Natural killer cell (primary cell): Measurements from ENCODE around the gene MAGIX. TPM values are rescaled to one million over a fixed set of nuclear protein-coding genes. Genes with fewer than 3 reads are reported as not detected.

Source experiments
- ATAC-seq, 3 donors: fragments of 150-1000 bp in 2 of 3; fragments of 200-7000 bp in 1 of 3; cut with Tn5 transposase; 1 replicate in 1 of 3; 2 replicates in 2 of 3; pipeline ENCODE4 v1.10.0; 2021; ENCODE audit warnings: mild to moderate bottlenecking in 2 of 3, moderate library complexity in 2 of 3
- DNase-seq, 2 donors: peaks; one replicate each; pipeline versions ENCODE4 v3.0.0 to v3.0.0-alpha.2; 2013 to 2021; ENCODE audit warnings: mixed read lengths in 1 of 2
- H3K27ac ChIP-seq: one replicate; pipeline ENCODE4 v1.5.1; 2013; ENCODE audit warnings: mild to moderate bottlenecking, low read length
- H3K27me3 ChIP-seq: one replicate; pipeline ENCODE4 v1.6.1; 2013; ENCODE audit warnings: low read length; ENCODE audit not compliant: control insufficient read depth, insufficient read depth
- H3K36me3 ChIP-seq: one replicate; pipeline ENCODE4 v1.6.1; 2013; ENCODE audit warnings: low read length; ENCODE audit not compliant: control insufficient read depth, insufficient read depth
- H3K4me1 ChIP-seq: one replicate; pipeline ENCODE4 v1.6.1; 2013; ENCODE audit warnings: low read length; ENCODE audit not compliant: control insufficient read depth, insufficient read depth
- H3K4me3 ChIP-seq: one replicate; pipeline ENCODE4 v1.5.1; 2013; ENCODE audit warnings: low read length
- H3K9me3 ChIP-seq: one replicate; pipeline ENCODE4 v1.6.1; 2013; ENCODE audit warnings: low read length; ENCODE audit not compliant: control insufficient read depth, insufficient read depth
- H3K27ac Mint-ChIP-seq, 2 donors: one replicate each; pipeline ENCODE4 v1.8.0; 2022; ENCODE audit warnings: mild to moderate bottlenecking in 2 of 2, mixed read lengths in 2 of 2, moderate library complexity in 1 of 2
- H3K27me3 Mint-ChIP-seq, 2 donors: one replicate each; pipeline ENCODE4 v1.8.0; 2022; ENCODE audit warnings: low read depth in 2 of 2, mixed read lengths in 2 of 2
- H3K36me3 Mint-ChIP-seq: one replicate; pipeline ENCODE4 v1.8.0; 2022; ENCODE audit warnings: mixed read lengths
- H3K4me1 Mint-ChIP-seq, 2 donors: one replicate each; pipeline ENCODE4 v1.8.0; 2022; ENCODE audit warnings: mixed read lengths in 2 of 2
- H3K4me3 Mint-ChIP-seq: one replicate; pipeline ENCODE4 v1.8.0; 2022; ENCODE audit warnings: mild to moderate bottlenecking, moderate library complexity, mixed read lengths
- H3K9me3 Mint-ChIP-seq, 2 donors: one replicate each; pipeline ENCODE4 v1.8.0; 2022; ENCODE audit warnings: mixed read lengths in 2 of 2
- WGBS: methylation state at CpG from one replicate; pipeline ENCODE4 v1.1.7; 2013; ENCODE audit warnings: missing lambda C conversion rate; ENCODE audit not compliant: insufficient coverage; 5-methylcytosine and 5-hydroxymethylcytosine counted together
- intact Hi-C: fragments of 100-400 bp; cut with micrococcal nuclease; formaldehyde crosslinking; loops from one replicate; pipeline ENCODE4 v1.14.2; 2022
- total RNA-seq, 4 donors: library from RNA; stranded (reverse); fragments of 120-200 nt in 1 of 4; gene quantifications; one replicate each; pipeline versions ENCODE4 v1.2.3 to v1.2.4, GENCODE V29; 2013 to 2022
- TF ChIP-seq, protein P1 (sequence below): fragments of 200-600 bp; IDR thresholded peaks from one replicate; pipeline ENCODE4 v1.8.0; 2022; ENCODE audit warnings: antibody characterized with exemption

The MAGIX gene
- 1 to 10 TPM in 2 of 3 donors, under 1 TPM in 1; 1.00 to 1.7 (median 1.2) TPM for total RNA-seq
- 0.88 TPM for total RNA-seq (2013)

DNA sequence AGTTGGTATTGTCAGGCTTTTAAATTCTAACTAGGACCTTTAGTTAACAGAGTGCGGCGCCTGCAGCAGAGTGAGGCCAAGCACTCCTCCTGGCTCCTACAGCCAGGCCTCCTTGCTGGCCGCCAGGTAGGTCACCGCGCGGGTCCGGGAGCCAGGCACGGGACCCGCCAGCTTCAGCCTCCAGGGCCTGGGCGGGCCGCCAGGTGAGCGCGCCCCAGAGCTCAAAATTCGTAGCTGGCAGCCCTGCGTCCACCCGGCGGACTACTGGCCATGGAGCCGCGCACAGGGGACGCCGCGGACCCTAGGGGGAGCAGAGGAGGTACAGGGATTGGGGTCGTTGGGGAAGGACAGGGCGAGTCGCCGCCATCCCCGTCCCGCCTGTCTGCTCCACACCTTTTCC lies at the start of gene MAGIX:
TSS of gene MAGIX (plus strand) at position 139 of the 400 bp plus-strand sequence. CDS start at position 271, 132 bp downstream.
- no peaks in the 10 kb centered on the region for H3K27me3 Mint-ChIP-seq
- H3K4me3 ChIP-seq: peak within 1 kb of the TSS; percentile 40
- H3K27me3 ChIP-seq: no peaks in the 10 kb centered on the region
- TF ChIP-seq, protein P1, sequence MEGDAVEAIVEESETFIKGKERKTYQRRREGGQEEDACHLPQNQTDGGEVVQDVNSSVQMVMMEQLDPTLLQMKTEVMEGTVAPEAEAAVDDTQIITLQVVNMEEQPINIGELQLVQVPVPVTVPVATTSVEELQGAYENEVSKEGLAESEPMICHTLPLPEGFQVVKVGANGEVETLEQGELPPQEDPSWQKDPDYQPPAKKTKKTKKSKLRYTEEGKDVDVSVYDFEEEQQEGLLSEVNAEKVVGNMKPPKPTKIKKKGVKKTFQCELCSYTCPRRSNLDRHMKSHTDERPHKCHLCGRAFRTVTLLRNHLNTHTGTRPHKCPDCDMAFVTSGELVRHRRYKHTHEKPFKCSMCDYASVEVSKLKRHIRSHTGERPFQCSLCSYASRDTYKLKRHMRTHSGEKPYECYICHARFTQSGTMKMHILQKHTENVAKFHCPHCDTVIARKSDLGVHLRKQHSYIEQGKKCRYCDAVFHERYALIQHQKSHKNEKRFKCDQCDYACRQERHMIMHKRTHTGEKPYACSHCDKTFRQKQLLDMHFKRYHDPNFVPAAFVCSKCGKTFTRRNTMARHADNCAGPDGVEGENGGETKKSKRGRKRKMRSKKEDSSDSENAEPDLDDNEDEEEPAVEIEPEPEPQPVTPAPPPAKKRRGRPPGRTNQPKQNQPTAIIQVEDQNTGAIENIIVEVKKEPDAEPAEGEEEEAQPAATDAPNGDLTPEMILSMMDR: no peak
- H3K36me3 ChIP-seq: no peaks in the 10 kb centered on the region
- peak within 1 kb of the TSS; percentile 84 to 93 for H3K27ac Mint-ChIP-seq
- peak within 1 kb of the TSS; percentile 93 for H3K27ac ChIP-seq
- no peaks in the 10 kb centered on the region for H3K9me3 Mint-ChIP-seq
- DNase-seq (no peak), ATAC-seq (no peak)
- H3K4me3 Mint-ChIP-seq: peak within 1 kb of the TSS; percentile 77
- no peaks in the 10 kb centered on the region for H3K9me3 ChIP-seq
- H3K4me1 Mint-ChIP-seq: peaks cover 18 to 36% of the 10 kb centered on the region in 2 donors
- 94% methylated on average over 21 of the region's 28 CpGs for WGBS
- intact Hi-C loops: no loop called here
- H3K4me1 ChIP-seq: peaks cover 36% of the 10 kb centered on the region
- no peaks in the 10 kb centered on the region for H3K36me3 Mint-ChIP-seq

- TF ChIP-seq, protein P1: no peak
- Mint-ChIP-seq H3K36me3 (no peaks in the 10 kb centered on the region), H3K4me1 (peaks cover 22 to 24% of the 10 kb centered on the region in 2 donors), H3K27ac (peak overlapping the region; percentile 81 to 87), H3K4me3 (peak overlapping the region; percentile 93), H3K9me3 (no peaks in the 10 kb centered on the region), H3K27me3 (no peaks in the 10 kb centered on the region)
- H3K27me3 ChIP-seq: no peaks in the 10 kb centered on the region
- H3K4me1 ChIP-seq: peaks cover 20% of the 10 kb centered on the region
- WGBS: 92% methylated on average over 8 of the region's 8 CpGs
- ATAC-seq (no peak), DNase-seq (no peak)
- H3K9me3 ChIP-seq: no peaks in the 10 kb centered on the region
- H3K36me3 ChIP-seq: peaks cover 45% of the 10 kb centered on the region
- H3K27ac ChIP-seq: no peak overlapping the region
- no peak overlapping the region for H3K4me3 ChIP-seq
- intact Hi-C loops: no loop called here
Measured at GRCh38 chrX:49116076-49116475, 46.5 kb upstream of the MAGIX start.

GRCh38 chrX:49116716-49117115 lies 45.8 kb upstream of the MAGIX start:
- no peaks in the 10 kb centered on the region for H3K36me3 Mint-ChIP-seq
- intact Hi-C loops: no loop called here
- H3K27ac Mint-ChIP-seq: peak overlapping the region; percentile 81 to 87
- H3K36me3 ChIP-seq: peaks cover 46% of the 10 kb centered on the region
- DNase-seq (no peak), ATAC-seq (no peak)
- peaks cover 20% of the 10 kb centered on the region for H3K4me1 ChIP-seq
- no peak overlapping the region for H3K4me3 ChIP-seq
- no peaks in the 10 kb centered on the region for H3K9me3 ChIP-seq
- H3K9me3 Mint-ChIP-seq: no peaks in the 10 kb centered on the region
- WGBS: 94% methylated on average over 3 of the region's 5 CpGs
- H3K27ac ChIP-seq: no peak overlapping the region
- peak overlapping the region; percentile 93 for H3K4me3 Mint-ChIP-seq
- TF ChIP-seq, protein P1: no peak
- H3K27me3 ChIP-seq: no peaks in the 10 kb centered on the region
- H3K27me3 Mint-ChIP-seq: no peaks in the 10 kb centered on the region
- H3K4me1 Mint-ChIP-seq: peaks cover 24 to 25% of the 10 kb centered on the region in 2 donors

- WGBS: 91% methylated on average over 1 of the region's 6 CpGs
- peak overlapping the region; percentile 93 for H3K4me3 Mint-ChIP-seq
Measured at GRCh38 chrX:49117581-49117980, 45.0 kb upstream of the MAGIX start.

More at GRCh38 chrX:49117581-49117980, 45.0 kb upstream of the MAGIX start:
- ATAC-seq (peak in 2 of 3 donors; percentile 44 to 56), DNase-seq (peak in 1 of 2 donors; percentile 23)
- no peaks in the 10 kb centered on the region for H3K9me3 Mint-ChIP-seq
- peak overlapping the region; percentile 81 to 87 for H3K27ac Mint-ChIP-seq
- H3K27me3 Mint-ChIP-seq: no peaks in the 10 kb centered on the region
- no peak overlapping the region for H3K4me3 ChIP-seq
- intact Hi-C loops: no loop called here
- H3K27ac ChIP-seq: peak overlapping the region; percentile 45
- TF ChIP-seq, protein P1: no peak
- H3K36me3 ChIP-seq: peaks cover 37% of the 10 kb centered on the region
- no peaks in the 10 kb centered on the region for H3K36me3 Mint-ChIP-seq
- peaks cover 24 to 33% of the 10 kb centered on the region in 2 donors for H3K4me1 Mint-ChIP-seq
- no peaks in the 10 kb centered on the region for H3K27me3 ChIP-seq
- H3K4me1 ChIP-seq: peaks cover 24% of the 10 kb centered on the region
- H3K9me3 ChIP-seq: no peaks in the 10 kb centered on the region
